Chondrocyte (in vitro differentiated cells): Measurements from ENCODE around the gene TULP4. TPM values are rescaled to one million over a fixed set of nuclear protein-coding genes. Genes with fewer than 3 reads are reported as not detected.

Experiments used
- DNase-seq: peaks from one replicate; pipeline ENCODE4 v3.0.0; 2021; ENCODE audit warnings: mixed read lengths, low spot score
- H3K27ac Mint-ChIP-seq: one replicate; pipeline ENCODE4 v1.8.0; 2021; ENCODE audit warnings: mild to moderate bottlenecking, moderate library complexity, mixed read lengths; ENCODE audit not compliant: unreplicated experiment
- H3K27me3 Mint-ChIP-seq: 2 replicates; pipeline ENCODE4 v1.8.0; 2021; ENCODE audit warnings: low read depth, mixed read lengths
- H3K36me3 Mint-ChIP-seq: 2 replicates; pipeline ENCODE4 v1.8.0; 2021; ENCODE audit warnings: low read depth, mixed read lengths
- H3K4me1 Mint-ChIP-seq: 2 replicates; pipeline ENCODE4 v1.8.0; 2021; ENCODE audit warnings: low read depth, mild to moderate bottlenecking, mixed read lengths
- H3K4me3 Mint-ChIP-seq: one replicate; pipeline ENCODE4 v1.8.0; 2021; ENCODE audit warnings: mild to moderate bottlenecking, moderate library complexity, mixed read lengths; ENCODE audit not compliant: unreplicated experiment
- H3K9me3 Mint-ChIP-seq: 2 replicates; pipeline ENCODE4 v1.8.0; 2021; ENCODE audit warnings: low read depth, mixed read lengths
- CTCF ChIP-seq: fragments of 200-600 bp; sonication (generic); IDR thresholded peaks from 2 replicates; pipeline ENCODE4 v1.5.0; 2021; ENCODE audit warnings: antibody characterized with exemption, mild to moderate bottlenecking, moderate library complexity
- total RNA-seq: library from RNA; stranded (reverse); gene quantifications from 3 replicates; pipeline ENCODE4 v1.2.1, GENCODE V29; 2021

Gene TULP4
- total RNA-seq, 1 donor from 2014 or later: 97.7 TPM

GRCh38 chr6:158481690-158482473, 169.6 kb downstream of the TULP4 start:
- H3K9me3 Mint-ChIP-seq: no peaks in the 10 kb centered on the region
- peaks cover 31% of the 10 kb centered on the region for H3K4me1 Mint-ChIP-seq
- DNase-seq: no peak
- peak overlapping the region; percentile 21 for H3K4me3 Mint-ChIP-seq
- H3K27me3 Mint-ChIP-seq: no peaks in the 10 kb centered on the region
- TF ChIP-seq CTCF: no peak
- peaks cover 25% of the 10 kb centered on the region for H3K36me3 Mint-ChIP-seq
- peak overlapping the region; percentile 92 for H3K27ac Mint-ChIP-seq

GRCh38 chr6:158485431-158485830, 173.2 kb downstream of the TULP4 start:
- no peak for TF ChIP-seq CTCF
- Mint-ChIP-seq H3K36me3 (peaks cover 24% of the 10 kb centered on the region), H3K9me3 (no peaks in the 10 kb centered on the region), H3K4me3 (no peak overlapping the region), H3K27ac (no peak overlapping the region), H3K27me3 (no peaks in the 10 kb centered on the region), H3K4me1 (peaks cover 53% of the 10 kb centered on the region)
- DNase-seq: no peak

GRCh38 chr6:158487495-158487894, 175.2 kb downstream of the TULP4 start:
- Mint-ChIP-seq H3K36me3 (peaks cover 21% of the 10 kb centered on the region), H3K4me1 (peaks cover 33% of the 10 kb centered on the region), H3K27me3 (no peaks in the 10 kb centered on the region), H3K4me3 (no peak overlapping the region), H3K27ac (peak overlapping the region; percentile 91), H3K9me3 (no peaks in the 10 kb centered on the region)
- no peak for TF ChIP-seq CTCF
- DNase-seq: no peak

GRCh38 chr6:158488065-158488464, 175.8 kb downstream of the TULP4 start:
- Mint-ChIP-seq H3K9me3 (no peaks in the 10 kb centered on the region), H3K36me3 (peaks cover 22% of the 10 kb centered on the region), H3K27ac (peak overlapping the region; percentile 91), H3K27me3 (no peaks in the 10 kb centered on the region), H3K4me3 (no peak overlapping the region), H3K4me1 (peaks cover 32% of the 10 kb centered on the region)
- no peak for DNase-seq
- no peak for TF ChIP-seq CTCF

- no peak overlapping the region for H3K27ac Mint-ChIP-seq
These were observed 177.2 kb downstream of the TULP4 start for GRCh38 chr6:158489441-158489840.

More at GRCh38 chr6:158489441-158489840, 177.2 kb downstream of the TULP4 start:
- no peak for TF ChIP-seq CTCF
- no peak for DNase-seq
- peaks cover 32% of the 10 kb centered on the region for H3K4me1 Mint-ChIP-seq
- H3K27me3 Mint-ChIP-seq: no peaks in the 10 kb centered on the region
- no peaks in the 10 kb centered on the region for H3K9me3 Mint-ChIP-seq
- H3K36me3 Mint-ChIP-seq: peaks cover 27% of the 10 kb centered on the region
- no peak overlapping the region for H3K4me3 Mint-ChIP-seq
